22Rv1 (cell line): ENCODE results near the gene ZNF484.
"Not testable (repeated sequence)": the region's sequence is repeated elsewhere in the genome, so short reads cannot be mapped to it uniquely, and the experiment has no call there.

ENCODE experiments used
- ZFX ChIP-seq: fragments of 450-650 bp; IDR thresholded peaks from 2 replicates; pipeline ENCODE4 v1.6.1; 2017; ENCODE audit warnings: antibody characterized with exemption, borderline replicate concordance
- TF ChIP-seq, protein P1 (sequence below): fragments of 450-650 bp; IDR thresholded peaks from 2 replicates; pipeline ENCODE4 v1.5.1; 2017; ENCODE audit warnings: mild to moderate bottlenecking

DNA sequence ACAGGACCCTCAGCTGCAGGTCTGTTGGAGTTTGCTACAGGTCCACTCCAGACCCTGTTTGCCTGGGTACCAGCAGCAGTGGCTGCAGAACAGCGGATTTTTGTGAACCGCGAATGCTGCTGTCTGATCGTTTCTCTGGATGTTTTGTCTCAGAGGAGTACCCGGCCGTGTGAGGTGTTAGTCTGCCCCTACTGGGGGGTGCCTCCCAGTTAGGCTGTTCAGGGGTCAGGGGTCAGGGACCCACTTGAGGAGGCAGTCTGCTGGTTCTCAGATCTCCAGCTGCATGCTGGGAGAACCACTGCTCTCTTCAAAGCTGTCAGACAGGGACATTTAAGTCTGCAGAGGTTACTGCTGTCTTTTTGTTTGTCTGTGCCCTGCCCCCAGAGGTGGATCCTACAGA is 27.3 kb upstream of the ZNF484 start:
- TF ChIP-seq, protein P1, sequence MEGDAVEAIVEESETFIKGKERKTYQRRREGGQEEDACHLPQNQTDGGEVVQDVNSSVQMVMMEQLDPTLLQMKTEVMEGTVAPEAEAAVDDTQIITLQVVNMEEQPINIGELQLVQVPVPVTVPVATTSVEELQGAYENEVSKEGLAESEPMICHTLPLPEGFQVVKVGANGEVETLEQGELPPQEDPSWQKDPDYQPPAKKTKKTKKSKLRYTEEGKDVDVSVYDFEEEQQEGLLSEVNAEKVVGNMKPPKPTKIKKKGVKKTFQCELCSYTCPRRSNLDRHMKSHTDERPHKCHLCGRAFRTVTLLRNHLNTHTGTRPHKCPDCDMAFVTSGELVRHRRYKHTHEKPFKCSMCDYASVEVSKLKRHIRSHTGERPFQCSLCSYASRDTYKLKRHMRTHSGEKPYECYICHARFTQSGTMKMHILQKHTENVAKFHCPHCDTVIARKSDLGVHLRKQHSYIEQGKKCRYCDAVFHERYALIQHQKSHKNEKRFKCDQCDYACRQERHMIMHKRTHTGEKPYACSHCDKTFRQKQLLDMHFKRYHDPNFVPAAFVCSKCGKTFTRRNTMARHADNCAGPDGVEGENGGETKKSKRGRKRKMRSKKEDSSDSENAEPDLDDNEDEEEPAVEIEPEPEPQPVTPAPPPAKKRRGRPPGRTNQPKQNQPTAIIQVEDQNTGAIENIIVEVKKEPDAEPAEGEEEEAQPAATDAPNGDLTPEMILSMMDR: not testable (repeated sequence)
- TF ChIP-seq ZFX: not testable (repeated sequence)
